Stomach (tissue), 4 donors: Measurements from ENCODE around the gene RBPJ.

Source experiments
- CTCF ChIP-seq, 7 experiments: fragments of 450-650 bp in 4 of 7; fragments of 200-600 bp in 3 of 7; sonication (generic) in 3 of 7; IDR thresholded peaks; one replicate each; pipeline ENCODE4 v1.5.1; 2016 to 2019; ENCODE audit warnings: antibody characterized with exemption in 7 of 7, control low read depth in 2 of 7, mild to moderate bottlenecking in 1 of 7
- POLR2A ChIP-seq, 4 donors: fragments of 450-650 bp; IDR thresholded peaks; one replicate each; pipeline ENCODE4 v1.6.1; 2016; ENCODE audit warnings: antibody characterized with exemption in 4 of 4, control low read depth in 2 of 4, mild to moderate bottlenecking in 1 of 4, moderate library complexity in 1 of 4
- POLR2AphosphoS5 ChIP-seq, 3 donors: sonication (generic); formaldehyde crosslinking; IDR thresholded peaks; one replicate each; pipeline ENCODE4 v1.6.1; 2016; ENCODE audit warnings: antibody characterized with exemption in 3 of 3

GRCh38 chr4:26384380-26385057 is 63.7 kb downstream of the RBPJ start:
- TF ChIP-seq CTCF (IDR thresholded peaks at IDR 0.05) (no peak), POLR2AphosphoS5 (IDR thresholded peaks at IDR 0.05) (no peak), POLR2A (IDR thresholded peaks at IDR 0.05) (no peak)
